Neuron (in vitro differentiated cells): ENCODE results near the gene ITPRID2.
A peak's percentile ranks its signal among the peaks of the same experiment; 100 is the strongest.

Experiments
- H2AFZ ChIP-seq: one replicate; pipeline ENCODE4 v1.6.1; 2013; ENCODE audit warnings: low read depth, mild to moderate bottlenecking, inconsistent platforms, low read length, moderate library complexity
- H3K27me3 ChIP-seq: one replicate; pipeline ENCODE4 v1.6.1; 2013; ENCODE audit warnings: low read length; ENCODE audit not compliant: insufficient read depth
- H3K36me3 ChIP-seq: one replicate; pipeline ENCODE4 v1.6.1; 2013; ENCODE audit warnings: low read length; ENCODE audit not compliant: insufficient read depth
- H3K4me1 ChIP-seq: one replicate; pipeline ENCODE4 v1.6.1; 2013; ENCODE audit warnings: low read length; ENCODE audit not compliant: insufficient read depth
- H3K4me3 ChIP-seq: 2 replicates; pipeline ENCODE4 v1.5.1; 2013; ENCODE audit warnings: mild to moderate bottlenecking, low read length, moderate library complexity
- H3K9me3 ChIP-seq: one replicate; pipeline ENCODE4 v1.6.1; 2013; ENCODE audit warnings: low read length

The ITPRID2 gene

GRCh38 chr2:181859123-181859522 lies 32.4 kb upstream of the ITPRID2 start:
- no peaks in the 10 kb centered on the region for H3K9me3 ChIP-seq
- no peak overlapping the region for H3K4me3 ChIP-seq
- H3K27me3 ChIP-seq, result no peaks in the 10 kb centered on the region
- H3K4me1 ChIP-seq, result peaks cover 8% of the 10 kb centered on the region
- no peaks in the 10 kb centered on the region for H3K36me3 ChIP-seq
- no peak overlapping the region for H2AFZ ChIP-seq

DNA sequence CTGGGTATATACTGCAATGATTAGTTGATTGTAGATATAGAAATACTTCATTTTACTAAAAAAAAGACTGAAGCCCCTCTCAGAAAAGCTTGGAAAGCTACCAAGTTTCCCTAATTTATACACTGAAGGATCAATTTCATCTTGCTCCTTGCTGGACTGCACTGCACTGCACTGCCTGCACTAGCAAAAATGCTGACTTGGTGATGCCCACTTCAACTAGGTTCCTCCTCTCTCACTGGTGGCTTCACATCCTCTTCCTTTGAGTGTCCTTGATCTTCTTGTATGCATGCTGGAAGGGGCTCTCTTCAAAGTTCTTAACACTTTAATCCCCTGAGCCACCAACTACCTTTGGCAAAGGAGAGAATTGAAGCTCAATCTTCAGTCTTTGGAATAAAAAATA lies 31.7 kb upstream of the ITPRID2 start:
- H3K27me3 ChIP-seq, result no peaks in the 10 kb centered on the region
- no peaks in the 10 kb centered on the region for H3K9me3 ChIP-seq
- H2AFZ ChIP-seq, result no peak overlapping the region
- no peak overlapping the region for H3K4me3 ChIP-seq
- H3K36me3 ChIP-seq, result no peaks in the 10 kb centered on the region
- peaks cover 7% of the 10 kb centered on the region for H3K4me1 ChIP-seq

- Histone ChIP-seq H2AFZ (no peak overlapping the region), H3K4me1 (peaks cover 5% of the 10 kb centered on the region), H3K36me3 (no peaks in the 10 kb centered on the region), H3K4me3 (no peak overlapping the region), H3K9me3 (no peaks in the 10 kb centered on the region), H3K27me3 (no peaks in the 10 kb centered on the region)
Observed at GRCh38 chr2:181861379-181861778, 30.2 kb upstream of the ITPRID2 start.

DNA sequence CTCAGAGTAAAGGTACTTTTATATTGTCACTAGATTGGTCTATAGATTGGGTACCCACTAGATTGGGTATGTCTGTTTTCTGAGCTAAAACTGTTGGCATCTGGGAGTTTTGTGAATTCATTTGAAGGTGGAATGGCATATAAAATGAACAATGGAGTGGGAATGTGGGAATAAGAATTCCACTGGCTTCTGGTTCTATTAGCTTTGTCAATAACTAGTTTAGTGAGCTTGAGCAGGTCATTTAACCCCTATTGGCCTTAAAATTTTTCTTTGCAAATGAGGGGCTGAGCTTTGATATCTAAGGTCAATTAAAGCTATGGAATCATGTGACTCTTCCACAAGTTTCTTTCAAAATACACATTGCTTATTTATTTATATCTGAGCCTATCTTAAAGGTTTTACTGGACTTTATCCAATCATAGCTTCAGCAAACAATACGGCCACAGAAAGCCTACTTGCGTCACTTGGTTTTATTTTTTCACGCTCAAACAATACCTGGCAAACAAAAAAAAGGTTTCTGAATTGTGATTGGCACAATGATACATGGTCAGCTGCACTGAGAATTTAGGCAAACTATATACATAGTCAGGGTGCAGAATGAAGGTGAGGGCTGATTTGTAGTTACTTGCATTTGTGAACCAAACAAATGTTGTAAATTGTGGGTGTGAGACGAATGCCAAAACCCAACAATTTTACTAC lies 28.8 kb upstream of the ITPRID2 start:
- H3K4me3 ChIP-seq, result no peak overlapping the region
- no peaks in the 10 kb centered on the region for H3K9me3 ChIP-seq
- no peaks in the 10 kb centered on the region for H3K36me3 ChIP-seq
- no peak overlapping the region for H2AFZ ChIP-seq
- H3K4me1 ChIP-seq, result peaks cover 5% of the 10 kb centered on the region
- no peaks in the 10 kb centered on the region for H3K27me3 ChIP-seq

DNA sequence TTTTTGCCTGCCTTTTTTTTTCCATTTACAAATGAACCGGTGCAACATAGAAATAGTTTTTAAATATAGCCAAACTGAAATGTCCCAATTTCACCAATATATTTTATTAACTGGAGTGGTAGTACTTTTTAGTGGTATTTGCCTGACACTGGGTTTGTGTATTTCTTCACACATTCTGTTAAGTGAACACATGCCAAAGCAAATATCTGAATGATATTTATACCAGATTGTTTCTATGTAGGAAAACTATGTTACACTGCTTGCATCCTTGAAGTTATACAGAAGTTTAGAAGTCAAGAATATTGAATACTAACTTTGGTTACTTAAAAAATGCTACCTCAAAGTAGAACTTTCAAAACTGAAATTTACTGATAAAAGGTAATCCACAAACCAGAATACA lies 19.4 kb upstream of the ITPRID2 start:
- Histone ChIP-seq H3K9me3 (no peaks in the 10 kb centered on the region), H3K27me3 (no peaks in the 10 kb centered on the region), H3K4me3 (no peak overlapping the region), H3K36me3 (no peaks in the 10 kb centered on the region), H2AFZ (no peak overlapping the region), H3K4me1 (peaks cover 5% of the 10 kb centered on the region)

GRCh38 chr2:181876614-181877063 lies 14.9 kb upstream of the ITPRID2 start:
- Histone ChIP-seq H3K36me3 (no peaks in the 10 kb centered on the region), H2AFZ (no peak overlapping the region), H3K4me3 (no peak overlapping the region), H3K4me1 (peaks cover 5% of the 10 kb centered on the region), H3K9me3 (no peaks in the 10 kb centered on the region), H3K27me3 (no peaks in the 10 kb centered on the region)

DNA sequence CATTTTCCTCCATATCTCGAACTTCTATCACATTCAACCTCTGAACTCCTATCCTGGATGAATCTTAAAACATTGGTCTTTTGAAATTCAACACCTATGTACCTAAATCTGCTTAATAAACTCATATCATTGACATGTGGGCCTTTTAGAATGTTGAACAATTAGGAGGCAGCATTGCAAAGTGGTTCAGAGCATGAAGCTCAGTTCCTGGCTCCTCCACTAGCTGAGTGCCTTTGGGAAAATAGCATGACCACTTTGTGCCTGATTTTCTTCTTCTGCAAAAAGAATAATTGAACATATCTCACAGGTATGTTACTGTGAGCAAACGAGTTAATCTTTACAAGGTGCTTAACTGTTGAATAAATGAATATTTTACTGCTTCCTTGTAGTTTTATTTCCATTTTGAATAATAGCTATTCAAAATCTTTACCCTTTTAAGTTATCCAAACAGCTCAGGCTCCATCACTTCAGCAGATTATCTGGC lies 14.3 kb upstream of the ITPRID2 start:
- Histone ChIP-seq H3K4me1 (peaks cover 5% of the 10 kb centered on the region), H3K27me3 (no peaks in the 10 kb centered on the region), H2AFZ (no peak overlapping the region), H3K36me3 (no peaks in the 10 kb centered on the region), H3K9me3 (no peaks in the 10 kb centered on the region), H3K4me3 (no peak overlapping the region)

- Histone ChIP-seq H3K4me1 (no peaks in the 10 kb centered on the region), H2AFZ (no peak overlapping the region), H3K36me3 (no peaks in the 10 kb centered on the region), H3K4me3 (no peak overlapping the region), H3K27me3 (no peaks in the 10 kb centered on the region), H3K9me3 (no peaks in the 10 kb centered on the region)
Observed at GRCh38 chr2:181878448-181878847, 13.1 kb upstream of the ITPRID2 start.

DNA sequence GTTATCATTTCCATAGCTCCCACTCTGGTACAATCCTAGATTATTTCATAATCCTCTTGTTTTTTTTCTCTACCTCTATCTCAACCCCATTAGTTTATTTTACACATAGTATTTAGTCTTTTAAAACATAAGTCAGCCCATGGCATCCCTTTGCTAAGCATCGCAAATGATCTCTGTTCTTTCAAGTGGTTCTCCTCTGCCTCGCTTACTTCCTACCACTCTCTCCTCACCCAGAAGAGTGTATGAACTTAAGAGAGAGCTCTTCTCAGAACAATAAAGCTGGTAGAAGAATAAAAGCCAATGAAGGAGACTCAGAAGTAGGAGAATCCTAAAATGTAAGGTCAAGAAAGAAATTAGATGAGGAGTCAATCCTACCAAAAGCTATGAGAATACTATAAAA lies 12.2 kb upstream of the ITPRID2 start:
- Histone ChIP-seq H3K4me3 (no peak overlapping the region), H3K27me3 (no peaks in the 10 kb centered on the region), H3K36me3 (no peaks in the 10 kb centered on the region), H3K9me3 (no peaks in the 10 kb centered on the region), H3K4me1 (no peaks in the 10 kb centered on the region), H2AFZ (no peak overlapping the region)

DNA sequence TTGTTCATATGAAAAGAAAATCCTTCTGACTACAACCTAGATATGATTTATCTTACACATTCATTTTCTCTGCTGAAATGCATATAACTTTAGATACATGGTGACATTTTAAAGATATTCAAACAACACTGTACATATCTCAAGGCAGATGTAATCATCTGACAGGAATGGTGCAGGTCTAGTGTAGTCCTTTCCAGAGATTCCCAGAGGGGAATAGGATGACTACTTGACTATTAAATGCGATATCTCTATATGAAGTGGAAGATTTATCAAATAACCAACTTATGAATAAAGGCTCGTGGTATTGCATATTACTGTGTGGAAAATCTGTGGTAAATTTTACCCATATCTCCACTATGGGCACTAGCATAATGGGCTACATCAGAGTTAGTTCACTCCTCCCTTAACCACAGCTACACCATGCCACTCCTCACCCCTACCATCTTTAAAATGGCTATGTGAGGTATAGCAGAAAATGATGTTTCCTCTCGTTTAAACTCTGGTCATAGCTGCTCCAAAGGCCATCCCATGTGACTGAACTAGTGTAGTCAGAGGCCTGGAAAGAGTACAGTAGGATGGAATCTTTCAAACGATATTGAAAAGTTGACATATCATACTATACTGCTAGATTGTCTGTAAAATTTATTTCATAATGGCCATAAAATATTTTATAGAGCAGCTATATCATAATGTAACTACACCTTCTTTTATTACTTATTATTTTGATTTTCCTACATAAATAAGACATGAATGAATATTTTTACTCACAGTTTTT lies 9.1 kb upstream of the ITPRID2 start:
- Histone ChIP-seq H2AFZ (no peak overlapping the region), H3K36me3 (no peaks in the 10 kb centered on the region), H3K9me3 (no peaks in the 10 kb centered on the region), H3K27me3 (no peaks in the 10 kb centered on the region), H3K4me1 (peaks cover 14% of the 10 kb centered on the region), H3K4me3 (no peak overlapping the region)

- Histone ChIP-seq H3K9me3 (no peaks in the 10 kb centered on the region), H3K27me3 (no peaks in the 10 kb centered on the region), H3K4me3 (no peak overlapping the region), H3K4me1 (peaks cover 14% of the 10 kb centered on the region), H3K36me3 (no peaks in the 10 kb centered on the region), H2AFZ (no peak overlapping the region)
Observed at GRCh38 chr2:181884601-181885000, 6.9 kb upstream of the ITPRID2 start.

DNA sequence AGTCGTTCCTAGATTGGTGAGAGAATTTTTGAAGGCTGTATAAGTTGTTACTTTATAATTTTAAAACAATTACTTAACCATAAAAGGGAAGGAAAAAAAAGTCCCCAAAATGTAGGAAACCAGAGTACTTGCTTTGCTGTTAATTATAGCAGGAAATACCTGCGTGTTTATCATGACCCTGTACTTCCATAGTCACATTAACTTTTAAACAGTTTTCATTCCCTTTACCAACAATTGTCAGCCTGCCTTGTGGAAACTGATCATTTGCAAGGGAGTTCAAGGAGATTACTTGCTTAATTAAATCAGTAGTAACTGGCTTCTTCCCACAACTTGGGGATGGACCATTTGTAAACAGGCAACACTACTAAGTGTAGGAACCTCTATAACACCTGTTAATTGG lies 6.4 kb upstream of the ITPRID2 start:
- no peak overlapping the region for H2AFZ ChIP-seq
- H3K9me3 ChIP-seq, result no peaks in the 10 kb centered on the region
- peaks cover 14% of the 10 kb centered on the region for H3K4me1 ChIP-seq
- no peaks in the 10 kb centered on the region for H3K27me3 ChIP-seq
- no peaks in the 10 kb centered on the region for H3K36me3 ChIP-seq
- no peak overlapping the region for H3K4me3 ChIP-seq

DNA sequence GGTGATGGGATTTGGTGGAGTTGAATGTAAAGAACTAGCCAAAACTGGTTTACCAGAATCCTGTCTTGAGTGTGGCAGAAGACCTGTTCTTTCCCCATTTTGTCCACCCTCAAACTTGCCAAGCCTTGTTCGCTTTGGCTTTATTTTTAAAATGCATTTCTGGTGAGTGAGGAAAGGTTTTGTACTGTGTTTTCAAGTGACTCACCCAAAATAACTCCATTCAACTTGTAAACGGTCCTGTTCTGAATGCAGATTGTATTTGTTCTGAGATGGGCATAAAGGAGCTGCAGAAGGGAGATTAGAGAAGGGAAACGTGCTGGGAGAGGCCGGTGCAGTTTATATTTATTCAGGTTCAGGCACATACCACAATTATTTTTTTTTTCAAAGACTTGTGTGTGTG lies 5.3 kb upstream of the ITPRID2 start:
- Histone ChIP-seq H3K4me1 (peaks cover 17% of the 10 kb centered on the region), H3K36me3 (no peaks in the 10 kb centered on the region), H3K27me3 (no peaks in the 10 kb centered on the region), H2AFZ (peak overlapping the region; percentile 13), H3K9me3 (no peaks in the 10 kb centered on the region), H3K4me3 (no peak overlapping the region)
